HL-60 (cell line): ENCODE results near the gene FUZ.

Experiments
- DNase-seq, 2 experiments: peaks; one replicate each; pipeline ENCODE4 v3.0.0-alpha.2; 2010 to 2020; ENCODE audit warnings: low read depth in 1 of 2, low spot score in 1 of 2
- H3K27ac ChIP-seq: fragments of 250-450 bp; sonication (Bioruptor Pico); replicated peaks from 2 replicates; pipeline ENCODE4 v1.5.1; 2020; ENCODE audit warnings: mild to moderate bottlenecking, moderate library complexity
- H3K27me3 ChIP-seq: fragments of 250-450 bp; sonication (Bioruptor Pico); 2 replicates; pipeline ENCODE4 v1.5.1; 2021; ENCODE audit warnings: mild to moderate bottlenecking, moderate library complexity; ENCODE audit not compliant: insufficient read depth, poor library complexity, severe bottlenecking
- H3K4me3 ChIP-seq: replicated peaks from 2 replicates; pipeline ENCODE4 v1.5.1; 2011; ENCODE audit warnings: mild to moderate bottlenecking, control low read depth, low read length; ENCODE audit not compliant: insufficient read depth
- GABPA ChIP-seq: IDR thresholded peaks from 2 replicates; pipeline ENCODE4 v1.6.1; 2012; ENCODE audit warnings: low read depth
- POLR2AphosphoS5 ChIP-seq: IDR thresholded peaks from 2 replicates; pipeline ENCODE4 v1.6.1; 2012; ENCODE audit warnings: low read depth
- REST ChIP-seq: IDR thresholded peaks from 2 replicates; pipeline ENCODE4 v1.6.1; 2012; ENCODE audit warnings: low read depth; ENCODE audit not compliant: insufficient replicate concordance
- SPI1 ChIP-seq: IDR thresholded peaks from 2 replicates; pipeline ENCODE4 v1.6.1; 2012; ENCODE audit warnings: low read depth, mild to moderate bottlenecking, borderline replicate concordance
- TF ChIP-seq, protein P1 (sequence below): IDR thresholded peaks from one replicate; pipeline ENCODE4 v1.5.1; 2011; ENCODE audit warnings: low read length, control low read depth, inconsistent platforms; ENCODE audit not compliant: insufficient read depth

The FUZ gene

DNA sequence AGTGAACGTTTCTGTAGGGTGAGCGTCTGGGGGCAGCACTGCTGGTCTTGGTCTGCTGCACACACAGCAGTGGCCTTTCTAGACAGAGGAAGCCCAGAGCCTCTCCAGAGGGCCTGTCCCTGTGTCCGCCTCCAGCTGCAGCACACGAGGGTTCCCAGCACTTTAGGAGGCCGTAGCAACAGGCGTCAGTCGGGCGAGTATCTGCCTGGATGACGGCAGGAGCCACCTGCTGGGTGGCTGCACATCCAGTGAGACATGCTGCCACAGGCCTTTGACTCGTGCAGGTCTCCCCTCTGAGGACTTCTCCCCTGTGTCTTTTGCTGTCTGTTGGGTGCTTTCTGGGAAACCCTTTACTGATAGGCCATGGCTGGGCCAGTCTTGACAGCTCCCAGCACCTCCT is 24.2 kb downstream of the FUZ start:
- no peak for DNase-seq
- TF ChIP-seq, protein P1, sequence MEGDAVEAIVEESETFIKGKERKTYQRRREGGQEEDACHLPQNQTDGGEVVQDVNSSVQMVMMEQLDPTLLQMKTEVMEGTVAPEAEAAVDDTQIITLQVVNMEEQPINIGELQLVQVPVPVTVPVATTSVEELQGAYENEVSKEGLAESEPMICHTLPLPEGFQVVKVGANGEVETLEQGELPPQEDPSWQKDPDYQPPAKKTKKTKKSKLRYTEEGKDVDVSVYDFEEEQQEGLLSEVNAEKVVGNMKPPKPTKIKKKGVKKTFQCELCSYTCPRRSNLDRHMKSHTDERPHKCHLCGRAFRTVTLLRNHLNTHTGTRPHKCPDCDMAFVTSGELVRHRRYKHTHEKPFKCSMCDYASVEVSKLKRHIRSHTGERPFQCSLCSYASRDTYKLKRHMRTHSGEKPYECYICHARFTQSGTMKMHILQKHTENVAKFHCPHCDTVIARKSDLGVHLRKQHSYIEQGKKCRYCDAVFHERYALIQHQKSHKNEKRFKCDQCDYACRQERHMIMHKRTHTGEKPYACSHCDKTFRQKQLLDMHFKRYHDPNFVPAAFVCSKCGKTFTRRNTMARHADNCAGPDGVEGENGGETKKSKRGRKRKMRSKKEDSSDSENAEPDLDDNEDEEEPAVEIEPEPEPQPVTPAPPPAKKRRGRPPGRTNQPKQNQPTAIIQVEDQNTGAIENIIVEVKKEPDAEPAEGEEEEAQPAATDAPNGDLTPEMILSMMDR, result no peak
- no peak for TF ChIP-seq POLR2AphosphoS5
- no peak for TF ChIP-seq GABPA
- TF ChIP-seq REST, result no peak
- no peak for TF ChIP-seq SPI1
- Histone ChIP-seq H3K27me3 (no peaks in the 10 kb centered on the region), H3K27ac (no peak overlapping the region), H3K4me3 (no peak overlapping the region)

DNA sequence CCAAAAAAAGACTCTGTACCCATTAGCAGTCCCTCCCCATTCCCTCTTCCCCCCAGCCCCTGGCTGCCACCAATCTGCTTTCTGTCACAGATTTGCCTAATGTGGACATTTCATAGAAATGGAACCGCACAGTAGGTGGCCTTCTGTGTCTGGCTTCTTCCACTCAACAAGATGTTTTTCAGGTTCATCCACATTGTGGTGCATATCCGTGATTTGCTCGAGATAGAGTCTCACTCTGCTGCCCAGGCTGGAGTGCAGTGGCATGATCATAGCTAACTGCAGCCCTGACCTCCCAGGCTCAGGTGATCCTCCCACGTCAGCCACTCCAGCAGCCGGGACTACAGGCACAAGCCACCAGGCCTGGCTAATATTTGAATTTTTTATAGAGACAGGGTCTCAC is 25.3 kb downstream of the FUZ start:
- TF ChIP-seq POLR2AphosphoS5 (no peak), REST (no peak), SPI1 (no peak), GABPA (no peak)
- TF ChIP-seq, protein P1, result no peak
- H3K27ac ChIP-seq, result no peak overlapping the region
- no peak overlapping the region for H3K4me3 ChIP-seq
- H3K27me3 ChIP-seq, result no peaks in the 10 kb centered on the region
- no peak for DNase-seq

- no peak for TF ChIP-seq REST
- Histone ChIP-seq H3K27ac (no peak overlapping the region), H3K27me3 (no peaks in the 10 kb centered on the region), H3K4me3 (no peak overlapping the region)
- no peak for DNase-seq
These were observed 26.7 kb downstream of the FUZ start for GRCh38 chr19:49786376-49786820.

GRCh38 chr19:49782515-49782914 is 30.6 kb downstream of the FUZ start:
- DNase-seq, result no peak
- TF ChIP-seq, protein P1, result no peak
- H3K27ac ChIP-seq, result no peak overlapping the region
- H3K4me3 ChIP-seq, result no peak overlapping the region
- no peaks in the 10 kb centered on the region for H3K27me3 ChIP-seq
